HG03108 (cell line): ENCODE data around the gene AQP11.
"Not testable (repeated sequence)": the region's sequence is repeated elsewhere in the genome, so short reads cannot be mapped to it uniquely, and the experiment has no call there.

Experiments used
- ATAC-seq: cut with Tn5 transposase; IDR thresholded peaks from one replicate; pipeline ENCODE4 v1.9.1; 2021; ENCODE audit warnings: moderate library complexity; ENCODE audit not compliant: unreplicated experiment

Gene AQP11, protein sequence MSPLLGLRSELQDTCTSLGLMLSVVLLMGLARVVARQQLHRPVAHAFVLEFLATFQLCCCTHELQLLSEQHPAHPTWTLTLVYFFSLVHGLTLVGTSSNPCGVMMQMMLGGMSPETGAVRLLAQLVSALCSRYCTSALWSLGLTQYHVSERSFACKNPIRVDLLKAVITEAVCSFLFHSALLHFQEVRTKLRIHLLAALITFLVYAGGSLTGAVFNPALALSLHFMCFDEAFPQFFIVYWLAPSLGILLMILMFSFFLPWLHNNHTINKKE

DNA sequence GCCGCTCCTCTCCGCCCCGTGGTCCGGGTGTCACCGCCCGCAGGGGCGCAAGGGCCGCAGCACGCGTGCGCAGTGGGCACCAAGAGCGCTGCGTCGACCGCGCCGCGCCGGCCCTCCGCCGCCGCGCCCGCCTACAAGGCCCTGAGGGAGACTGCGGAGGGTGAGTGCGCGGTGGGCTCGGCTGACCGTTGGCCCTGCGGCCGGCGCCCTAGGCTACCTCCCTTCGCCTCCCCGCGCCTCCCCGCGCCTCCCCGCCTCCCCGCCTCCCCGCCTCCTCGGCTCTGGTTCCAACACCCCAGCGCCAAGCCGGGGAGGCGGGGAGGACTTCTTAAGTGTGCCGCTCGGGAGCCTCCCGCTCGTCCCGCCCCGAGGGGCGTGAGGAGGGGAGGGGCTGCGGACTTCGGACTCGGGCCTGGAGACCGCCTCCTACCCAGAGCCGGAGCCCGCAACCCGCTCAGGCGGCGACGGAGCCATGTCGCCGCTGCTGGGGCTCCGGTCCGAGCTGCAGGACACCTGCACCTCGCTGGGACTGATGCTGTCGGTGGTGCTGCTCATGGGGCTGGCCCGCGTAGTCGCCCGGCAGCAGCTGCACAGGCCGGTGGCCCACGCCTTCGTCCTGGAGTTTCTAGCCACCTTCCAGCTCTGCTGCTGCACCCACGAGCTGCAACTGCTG is at the start of gene AQP11:
AQP11 (plus strand) TSS at position 433 of the 673 bp plus-strand sequence; CDS start at position 473, 40 bp downstream.
- peak; percentile 74 for ATAC-seq

DNA sequence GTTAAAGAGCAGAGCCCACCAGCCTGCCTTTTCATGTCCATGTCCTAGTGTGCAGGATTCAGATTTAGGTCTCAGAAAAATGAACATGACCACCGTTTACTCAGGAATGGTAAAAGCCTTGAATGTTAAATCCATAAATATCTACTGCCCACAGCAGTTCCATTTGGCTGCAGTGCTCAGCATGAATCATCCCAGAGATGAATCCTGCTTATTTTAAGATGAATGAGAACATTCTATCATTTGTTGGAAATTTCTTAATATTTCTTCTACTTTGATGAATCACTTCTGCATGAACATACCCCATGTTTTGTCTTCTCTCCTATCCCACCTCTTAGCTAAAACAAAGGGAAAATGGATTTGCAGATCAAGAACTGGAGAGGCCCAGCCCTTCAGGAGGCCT is 47.5 kb upstream of the AQP11 start:
- ATAC-seq: no peak

DNA sequence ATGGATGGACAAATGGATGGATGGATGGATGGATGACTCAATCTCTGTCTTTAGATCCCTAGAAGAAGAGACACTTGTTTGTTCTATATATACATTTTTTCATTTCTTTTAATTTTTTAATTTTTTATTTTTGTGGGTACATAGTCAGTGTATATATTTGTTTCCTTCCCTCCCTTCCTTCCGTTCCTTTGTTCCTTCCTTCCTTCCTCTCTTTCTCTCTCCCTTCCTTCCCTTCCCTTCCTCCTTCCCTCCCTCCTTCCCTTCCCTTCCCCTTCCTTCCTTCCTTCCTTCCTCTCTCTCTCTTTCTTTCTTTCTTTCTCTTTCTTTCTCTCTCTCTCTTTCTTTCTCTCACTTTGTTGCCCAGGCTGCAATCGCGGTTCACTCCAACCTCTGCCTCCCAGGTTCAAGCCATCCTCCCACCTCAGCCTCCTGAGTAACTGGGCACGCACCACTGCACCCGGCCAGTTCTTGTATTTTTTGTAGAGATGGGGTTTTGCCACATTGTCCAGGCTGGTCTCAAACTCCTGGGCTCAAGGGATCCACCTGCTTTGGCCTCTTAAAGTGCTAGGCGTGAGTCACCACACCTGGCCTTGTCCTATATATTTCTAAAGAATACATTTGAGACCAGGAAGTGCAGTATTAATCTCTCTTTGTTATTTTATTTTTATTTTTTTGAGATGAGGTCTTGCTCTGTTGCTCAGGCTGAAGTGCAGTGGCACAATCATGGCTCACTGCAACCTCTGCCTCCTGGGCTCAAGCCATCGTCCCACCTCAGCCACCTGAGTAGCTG is 42.5 kb upstream of the AQP11 start:
- no peak for ATAC-seq

- no peak for ATAC-seq
These were observed 41.7 kb upstream of the AQP11 start for GRCh38 chr11:77547863-77548551.

DNA sequence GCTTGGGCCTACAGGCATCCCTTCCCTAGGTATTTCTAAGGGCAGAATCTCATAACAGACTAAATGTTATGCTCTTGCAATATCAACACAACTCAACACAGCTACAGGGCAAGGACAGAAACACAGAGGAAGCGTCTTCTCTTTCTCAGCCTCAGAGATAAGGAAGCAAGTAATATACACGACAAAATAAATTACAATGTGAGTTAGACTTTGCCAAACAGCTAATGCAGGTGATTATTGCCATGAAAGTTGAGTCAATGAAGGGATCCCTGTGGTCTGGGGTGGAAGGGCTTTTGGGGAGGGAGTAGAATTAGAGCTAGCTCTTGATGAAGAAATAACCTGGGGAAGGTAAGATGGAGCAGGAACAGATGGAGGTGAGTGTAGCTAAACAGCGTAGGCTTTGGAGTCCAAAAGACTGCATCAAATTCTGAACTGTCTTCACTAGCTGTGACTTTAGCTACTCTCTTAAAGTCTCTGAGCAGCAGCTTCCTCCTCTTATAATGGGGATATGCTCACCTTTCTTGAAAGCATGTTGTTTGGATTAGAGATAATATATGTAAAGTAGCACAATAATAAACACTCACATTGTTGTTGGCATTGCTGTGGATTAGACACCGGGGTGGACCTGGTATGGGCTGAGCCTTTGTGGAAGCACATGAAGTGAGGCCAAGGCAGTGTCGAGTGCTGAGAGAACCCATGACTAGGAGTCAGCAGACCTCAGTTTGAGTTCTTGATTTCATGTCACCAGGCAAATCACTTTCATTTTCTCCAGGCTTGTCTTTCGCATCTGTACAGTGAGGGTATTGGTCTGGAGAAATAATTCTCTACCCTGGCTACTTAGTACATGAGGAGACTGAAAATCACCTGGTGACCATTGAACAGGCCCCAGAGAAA is 41.0 kb upstream of the AQP11 start:
- ATAC-seq: no peak

GRCh38 chr11:77551426-77551825 is 38.3 kb upstream of the AQP11 start:
- ATAC-seq: not testable (repeated sequence)

DNA sequence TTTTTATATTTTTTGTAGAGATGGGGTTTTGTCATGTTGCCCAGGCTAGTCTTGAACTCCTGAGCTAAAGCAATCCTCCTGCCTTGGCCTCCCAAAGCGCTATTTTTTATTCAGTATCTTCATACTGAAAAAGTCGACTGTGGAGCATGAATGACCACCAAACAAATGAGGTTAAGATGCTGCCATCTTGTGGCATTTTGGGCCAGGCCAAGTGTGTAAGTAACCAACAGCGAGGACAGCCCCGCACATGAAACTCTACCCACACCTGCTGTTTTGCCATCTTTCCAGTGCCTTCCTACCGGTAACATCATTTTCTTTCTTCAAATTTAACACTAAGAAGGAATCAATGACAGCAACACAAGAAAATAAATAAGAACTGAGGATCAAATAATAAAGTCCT is 32.2 kb upstream of the AQP11 start:
- ATAC-seq: no peak

GRCh38 chr11:77558380-77558779 is 31.4 kb upstream of the AQP11 start:
- ATAC-seq: no peak

DNA sequence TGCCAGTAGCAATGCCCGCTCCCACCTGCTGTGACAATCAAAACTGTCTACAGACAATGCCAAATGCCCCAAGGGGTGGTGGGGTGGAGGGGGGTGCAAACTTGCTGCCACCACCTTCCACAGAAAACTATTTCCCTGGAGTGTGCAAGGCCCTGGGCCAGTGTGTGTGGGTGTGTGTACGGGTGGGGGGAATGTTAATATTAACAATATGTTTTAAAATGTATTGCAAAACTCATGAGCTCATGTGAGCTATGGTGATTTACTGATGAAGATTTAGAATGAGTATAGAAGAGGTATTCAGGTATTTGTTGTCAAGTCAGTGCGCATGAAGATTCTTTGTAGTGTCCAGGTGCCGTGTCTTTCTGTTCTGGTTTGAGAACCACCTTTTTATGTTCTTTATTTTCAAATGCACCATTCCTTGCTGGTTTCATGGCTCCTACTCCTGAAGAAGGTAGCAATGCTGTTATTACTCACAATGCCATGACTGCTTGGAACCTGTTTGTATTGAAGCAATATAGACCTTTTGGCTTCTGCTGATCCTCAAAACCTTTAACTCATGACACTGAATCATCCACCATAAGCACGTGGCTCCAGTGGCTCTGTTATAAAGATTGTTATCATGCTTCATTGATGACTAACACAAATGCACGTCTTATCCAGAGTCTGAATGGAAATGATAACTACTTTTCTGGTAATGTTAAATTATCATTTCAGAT is 29.9 kb upstream of the AQP11 start:
- ATAC-seq: no peak

DNA sequence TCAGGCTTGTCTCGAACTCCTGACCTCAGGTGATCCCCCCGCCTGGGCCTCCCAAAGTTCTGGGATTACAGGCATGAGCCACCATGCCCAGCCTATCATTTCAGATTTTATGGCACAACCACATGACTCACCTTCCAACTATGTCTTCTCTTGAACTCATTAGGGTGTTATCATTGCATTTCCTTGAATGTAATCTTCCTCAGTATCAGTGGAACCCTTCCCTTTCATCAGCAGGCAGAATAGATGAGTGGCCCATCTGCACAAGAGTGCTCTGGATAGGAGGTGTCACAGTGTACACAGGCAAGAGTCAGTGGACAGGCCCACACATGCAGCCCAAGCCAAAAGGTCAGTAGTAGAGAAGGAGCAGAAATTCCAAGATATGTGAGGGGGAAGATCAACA is 29.1 kb upstream of the AQP11 start:
- no peak for ATAC-seq

DNA sequence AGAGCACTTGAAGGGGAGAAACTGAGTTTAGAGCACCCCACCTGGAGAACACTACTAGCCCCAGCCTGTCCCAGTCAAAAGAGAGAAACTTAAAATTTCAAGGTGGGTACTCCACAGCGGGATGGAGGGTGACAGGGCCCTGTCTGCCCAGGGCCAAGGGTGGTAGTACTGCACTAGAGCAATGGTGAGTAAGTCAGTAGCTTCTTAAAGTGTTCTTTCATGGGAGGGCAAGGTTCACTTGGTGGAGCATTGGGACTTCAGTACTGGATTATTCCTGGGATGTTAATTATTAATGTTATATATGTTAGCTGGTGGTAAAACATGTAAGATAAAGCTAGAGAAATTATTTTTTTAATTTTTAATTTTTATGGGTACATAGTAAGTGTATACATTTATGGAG is 28.5 kb upstream of the AQP11 start:
- ATAC-seq: no peak

DNA sequence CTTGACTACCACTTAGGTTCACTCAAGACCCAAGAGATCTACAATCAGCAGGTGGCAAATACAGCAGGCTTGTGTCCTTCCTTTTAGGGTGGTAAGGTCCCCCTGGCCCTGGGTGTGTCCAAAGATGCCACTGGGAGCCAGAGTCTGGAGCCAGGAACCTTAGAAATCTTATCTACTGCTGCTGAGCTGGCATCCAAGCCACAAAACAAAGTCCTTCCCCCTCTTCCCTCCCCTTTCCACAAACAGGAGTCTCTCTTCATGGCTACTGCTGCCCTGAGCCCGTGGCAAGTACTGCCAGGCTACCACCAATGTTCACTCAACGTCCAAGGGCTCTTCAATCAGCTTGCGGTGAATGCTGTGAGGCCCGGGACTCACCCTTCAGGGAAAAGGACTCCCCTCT is 21.4 kb upstream of the AQP11 start:
- no peak for ATAC-seq

- no peak for ATAC-seq
These were observed 20.7 kb upstream of the AQP11 start for GRCh38 chr11:77568916-77569675.

DNA sequence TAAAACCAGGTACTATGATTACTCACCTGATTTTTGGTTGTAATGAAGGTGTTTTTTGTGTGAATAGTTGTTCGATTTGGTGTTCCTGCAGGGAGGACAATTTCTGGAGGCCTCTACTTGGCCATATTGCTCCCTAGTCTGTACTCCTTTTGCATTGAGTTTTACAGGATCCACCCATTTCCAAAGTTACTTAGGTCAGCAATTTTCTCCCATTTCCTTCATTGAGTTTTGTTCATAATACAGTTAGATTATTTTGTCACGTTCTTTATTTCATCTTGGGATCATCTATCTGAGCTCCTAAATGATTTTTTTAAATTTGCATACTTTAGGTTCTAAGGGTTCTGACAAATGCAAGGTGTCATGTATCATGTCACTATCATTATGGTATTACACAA is 20.1 kb upstream of the AQP11 start:
- no peak for ATAC-seq

DNA sequence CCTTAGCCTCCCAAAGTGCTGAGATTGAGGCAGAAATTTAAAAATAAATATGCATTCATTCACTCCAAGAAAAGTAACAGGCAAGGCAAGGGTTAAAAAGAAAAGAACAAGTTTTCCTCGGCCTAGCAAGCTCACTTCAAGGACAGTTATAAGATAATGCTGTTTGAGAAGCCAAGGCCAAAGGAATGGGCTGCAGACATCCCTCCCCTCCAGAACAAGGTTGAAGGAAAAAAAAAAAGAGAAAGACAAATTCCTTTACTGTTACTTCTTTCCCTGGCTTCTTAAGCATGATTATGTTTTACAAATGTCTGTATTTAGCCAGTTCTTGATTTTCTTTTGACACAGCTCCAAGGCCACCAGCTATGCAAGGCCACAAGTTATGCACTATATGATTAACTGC is 18.9 kb upstream of the AQP11 start:
- not testable (repeated sequence) for ATAC-seq

- not testable (repeated sequence) for ATAC-seq
These were observed 14.3 kb upstream of the AQP11 start for GRCh38 chr11:77575428-77575827.

- ATAC-seq: no peak
These were observed 8.9 kb upstream of the AQP11 start for GRCh38 chr11:77580712-77581337.

GRCh38 chr11:77589181-77589520 is 602 bp upstream of the AQP11 start:
- ATAC-seq: peak; percentile 13
